ENCODE data around the gene PDE11A. TPM values are rescaled to one million over a fixed set of nuclear protein-coding genes. Genes with fewer than 3 reads are reported as not detected.

Gene PDE11A
- total RNA-seq, 1 experiment from 2014 or later = 1.4 TPM

DNA sequence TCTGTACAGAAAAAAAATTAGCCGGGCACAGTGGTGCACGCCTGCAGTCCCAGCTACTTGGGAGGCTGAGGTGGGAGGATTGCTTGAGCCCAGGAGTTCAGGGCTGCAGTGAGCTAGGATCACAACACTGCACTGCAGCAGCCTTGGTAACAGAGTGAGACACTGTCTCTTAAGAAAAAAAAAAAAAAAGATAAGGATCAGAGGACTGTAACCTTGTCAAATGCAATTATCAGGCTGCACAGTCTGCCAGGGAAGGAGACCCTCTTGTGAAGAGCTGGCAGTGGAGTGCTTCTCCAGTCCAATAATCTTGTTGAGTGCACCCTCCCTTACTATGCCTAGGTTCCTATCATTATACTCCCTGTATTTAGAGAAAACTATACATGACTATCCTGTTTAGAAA lies 330.7 kb downstream of the PDE11A start:
- Mint-ChIP-seq H3K27ac (ENCODE audit: unreplicated experiment) (no peak overlapping the region), H3K36me3 (ENCODE audit: insufficient read depth, unreplicated experiment) (no peaks in the 10 kb centered on the region), H3K4me1 (ENCODE audit: low read depth, unreplicated experiment) (no peaks in the 10 kb centered on the region), H3K27me3 (ENCODE audit: unreplicated experiment) (peaks cover 30% of the 10 kb centered on the region), H3K4me3 (ENCODE audit: low read depth, unreplicated experiment) (no peak overlapping the region), H3K9me3 (ENCODE audit: low read depth, unreplicated experiment) (no peaks in the 10 kb centered on the region)
- intact Hi-C loops (cut with micrococcal nuclease; ENCODE audit: unreplicated experiment) = no loop called here
- DNase-seq = no peak
- BruUV-seq (replicated peaks) = no TSS peak
- TF ChIP-seq, protein P1, sequence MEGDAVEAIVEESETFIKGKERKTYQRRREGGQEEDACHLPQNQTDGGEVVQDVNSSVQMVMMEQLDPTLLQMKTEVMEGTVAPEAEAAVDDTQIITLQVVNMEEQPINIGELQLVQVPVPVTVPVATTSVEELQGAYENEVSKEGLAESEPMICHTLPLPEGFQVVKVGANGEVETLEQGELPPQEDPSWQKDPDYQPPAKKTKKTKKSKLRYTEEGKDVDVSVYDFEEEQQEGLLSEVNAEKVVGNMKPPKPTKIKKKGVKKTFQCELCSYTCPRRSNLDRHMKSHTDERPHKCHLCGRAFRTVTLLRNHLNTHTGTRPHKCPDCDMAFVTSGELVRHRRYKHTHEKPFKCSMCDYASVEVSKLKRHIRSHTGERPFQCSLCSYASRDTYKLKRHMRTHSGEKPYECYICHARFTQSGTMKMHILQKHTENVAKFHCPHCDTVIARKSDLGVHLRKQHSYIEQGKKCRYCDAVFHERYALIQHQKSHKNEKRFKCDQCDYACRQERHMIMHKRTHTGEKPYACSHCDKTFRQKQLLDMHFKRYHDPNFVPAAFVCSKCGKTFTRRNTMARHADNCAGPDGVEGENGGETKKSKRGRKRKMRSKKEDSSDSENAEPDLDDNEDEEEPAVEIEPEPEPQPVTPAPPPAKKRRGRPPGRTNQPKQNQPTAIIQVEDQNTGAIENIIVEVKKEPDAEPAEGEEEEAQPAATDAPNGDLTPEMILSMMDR (IDR thresholded peaks at IDR 0.05; ENCODE audit: unreplicated experiment) = no peak
- CTCF ChIA-PET = interaction anchor here (0.6 kb wide), 1 partner anchor 14 kb away, joined by 3 read pairs; no protein-coding TSS in a partner anchor

DNA sequence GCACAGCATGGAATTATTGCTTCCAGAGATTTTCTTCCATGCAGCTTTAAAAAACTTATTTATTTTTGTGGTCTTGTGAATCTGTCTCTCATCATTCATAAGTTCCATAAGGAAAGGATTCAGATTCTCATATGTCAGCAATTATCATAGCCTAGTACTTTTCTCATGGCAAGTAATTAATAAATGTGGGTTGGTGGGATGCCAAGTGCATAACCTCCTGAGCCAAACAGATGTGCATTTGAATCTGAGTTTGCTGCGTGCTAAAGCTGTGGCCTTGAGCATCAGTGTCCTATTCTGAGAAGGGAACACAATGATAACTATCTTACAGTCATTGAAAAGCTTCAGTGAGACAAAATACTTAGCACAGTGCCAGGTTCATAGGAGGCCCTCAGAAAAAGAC lies 331.9 kb downstream of the PDE11A start:
- Mint-ChIP-seq H3K4me3 (ENCODE audit: low read depth, unreplicated experiment) (no peak overlapping the region), H3K27ac (ENCODE audit: unreplicated experiment) (no peak overlapping the region), H3K27me3 (ENCODE audit: unreplicated experiment) (peaks cover 21% of the 10 kb centered on the region), H3K9me3 (ENCODE audit: low read depth, unreplicated experiment) (no peaks in the 10 kb centered on the region), H3K4me1 (ENCODE audit: low read depth, unreplicated experiment) (no peaks in the 10 kb centered on the region), H3K36me3 (ENCODE audit: insufficient read depth, unreplicated experiment) (no peaks in the 10 kb centered on the region)
- intact Hi-C loops (cut with micrococcal nuclease; ENCODE audit: unreplicated experiment) = no loop called here
- BruUV-seq (replicated peaks) = no TSS peak
- no peak for DNase-seq
- CTCF ChIA-PET = interaction anchor here (0.6 to 1.4 kb wide), 2 partner anchors 19 to 54 kb away, joined by 3 to 8 read pairs; no protein-coding TSS in a partner anchor
- TF ChIP-seq, protein P1 (IDR thresholded peaks at IDR 0.05; ENCODE audit: unreplicated experiment) = no peak

DNA sequence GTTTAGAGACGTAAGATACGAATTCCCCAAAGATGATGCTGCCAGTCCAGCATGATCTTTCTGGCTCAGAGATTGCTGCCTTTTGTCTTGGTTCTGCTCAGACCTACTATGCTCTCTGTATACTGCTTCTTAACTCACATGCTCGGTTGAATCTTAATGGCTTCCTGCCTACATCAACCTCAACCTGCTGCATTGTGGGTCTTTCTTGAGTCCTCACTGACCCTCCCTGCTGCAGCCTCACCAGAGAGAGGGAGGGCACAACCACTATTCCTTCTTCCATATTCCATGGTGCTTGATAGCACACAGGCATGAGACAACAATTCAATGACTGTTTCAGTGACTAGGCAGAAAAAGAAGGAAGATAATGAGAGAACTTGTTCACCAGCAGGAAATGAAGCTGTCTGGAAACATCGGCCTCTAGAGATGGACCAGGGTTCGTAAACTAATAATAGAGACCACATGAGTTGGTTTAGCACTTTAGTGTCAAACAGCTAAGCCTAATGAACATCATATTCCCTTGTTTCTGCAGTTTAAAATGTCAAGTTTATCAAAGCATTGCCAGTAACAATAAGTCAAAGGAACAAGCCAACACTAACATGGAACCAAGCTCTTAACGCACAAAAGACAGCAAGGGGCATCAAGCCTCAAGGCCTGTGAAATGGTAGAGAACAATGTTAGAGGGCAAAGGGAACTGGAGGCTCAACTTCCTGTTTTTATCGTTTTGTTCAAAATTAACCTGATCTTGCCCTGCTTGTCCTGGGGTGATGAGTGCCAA lies 333.9 kb downstream of the PDE11A start:
- Mint-ChIP-seq H3K4me1 (ENCODE audit: low read depth, unreplicated experiment) (no peaks in the 10 kb centered on the region), H3K27me3 (ENCODE audit: unreplicated experiment) (peaks cover 15% of the 10 kb centered on the region), H3K9me3 (ENCODE audit: low read depth, unreplicated experiment) (no peaks in the 10 kb centered on the region), H3K27ac (ENCODE audit: unreplicated experiment) (no peak overlapping the region), H3K36me3 (ENCODE audit: insufficient read depth, unreplicated experiment) (no peaks in the 10 kb centered on the region), H3K4me3 (ENCODE audit: low read depth, unreplicated experiment) (no peak overlapping the region)
- DNase-seq = no peak
- intact Hi-C loops (cut with micrococcal nuclease; ENCODE audit: unreplicated experiment) = no loop called here
- TF ChIP-seq, protein P1 (IDR thresholded peaks at IDR 0.05; ENCODE audit: unreplicated experiment) = no peak
- BruUV-seq (replicated peaks) = no TSS peak
- CTCF ChIA-PET = no interaction called here

GRCh38 chr2:177735318-177735803 lies 337.2 kb downstream of the PDE11A start:
- H3K4me1 Mint-ChIP-seq (ENCODE audit: low read depth, unreplicated experiment) = no peaks in the 10 kb centered on the region
- CTCF ChIA-PET = no interaction called here
- no peak overlapping the region for H3K4me3 Mint-ChIP-seq (ENCODE audit: low read depth, unreplicated experiment)

More at GRCh38 chr2:177735318-177735803, 337.2 kb downstream of the PDE11A start:
- Mint-ChIP-seq H3K9me3 (ENCODE audit: low read depth, unreplicated experiment) (no peaks in the 10 kb centered on the region), H3K36me3 (ENCODE audit: insufficient read depth, unreplicated experiment) (no peaks in the 10 kb centered on the region), H3K27ac (ENCODE audit: unreplicated experiment) (no peak overlapping the region), H3K27me3 (ENCODE audit: unreplicated experiment) (no peaks in the 10 kb centered on the region)
- no TSS peak for BruUV-seq (replicated peaks)
- TF ChIP-seq, protein P1 (IDR thresholded peaks at IDR 0.05; ENCODE audit: unreplicated experiment) = no peak
- intact Hi-C loops (cut with micrococcal nuclease; ENCODE audit: unreplicated experiment) = no loop called here
- DNase-seq = no peak

Measured in Calu3 (cell line).